Parathyroid adenoma (tissue), 2 donors: Measurements from ENCODE around the gene ECD.

ENCODE experiments used
- H2AFZ ChIP-seq: fragments of 300-600 bp; sonication (generic); one replicate; pipeline ENCODE4 v1.7.0; 2017; ENCODE audit warnings: antibody characterized with exemption, mild to moderate bottlenecking
- H3K27ac ChIP-seq: fragments of 300-600 bp; sonication (generic); one replicate; pipeline ENCODE4 v1.7.0; 2017
- H3K27me3 ChIP-seq: fragments of 300-600 bp; sonication (generic); one replicate; pipeline ENCODE4 v1.7.0; 2017; ENCODE audit warnings: low read length; ENCODE audit not compliant: control insufficient read depth, insufficient read depth
- H3K36me3 ChIP-seq: fragments of 300-600 bp; sonication (generic); one replicate; pipeline ENCODE4 v1.7.0; 2017; ENCODE audit warnings: low read length; ENCODE audit not compliant: control insufficient read depth, insufficient read depth
- H3K4me1 ChIP-seq: fragments of 300-600 bp; sonication (generic); one replicate; pipeline ENCODE4 v1.7.0; 2017; ENCODE audit warnings: control low read depth
- H3K4me2 ChIP-seq: fragments of 300-600 bp; sonication (generic); one replicate; pipeline ENCODE4 v1.7.0; 2017; ENCODE audit warnings: low read length
- H3K4me3 ChIP-seq: fragments of 300-600 bp; sonication (generic); one replicate; pipeline ENCODE4 v1.7.0; 2017; ENCODE audit warnings: low read depth, low read length
- H3K79me2 ChIP-seq: fragments of 300-600 bp; sonication (generic); one replicate; pipeline ENCODE4 v1.7.0; 2017; ENCODE audit warnings: control low read depth
- H3K9ac ChIP-seq: fragments of 300-600 bp; sonication (generic); one replicate; pipeline ENCODE4 v1.7.0; 2017; ENCODE audit warnings: mild to moderate bottlenecking
- H3K9me3 ChIP-seq: fragments of 300-600 bp; sonication (generic); one replicate; pipeline ENCODE4 v1.7.0; 2017; ENCODE audit warnings: low read length; ENCODE audit not compliant: control insufficient read depth
- TF ChIP-seq, protein P1 (sequence below): fragments of 300-600 bp; sonication (generic); IDR thresholded peaks from one replicate; pipeline ENCODE4 v1.7.0; 2017; ENCODE audit warnings: antibody characterized with exemption, mild to moderate bottlenecking
- donor health status: primary hyperparathyroidism.

ECD gene

GRCh38 chr10:73136627-73137026, 31.2 kb downstream of the ECD start:
- H3K4me1 ChIP-seq, result no peaks in the 10 kb centered on the region
- H3K36me3 ChIP-seq, result no peaks in the 10 kb centered on the region
- H3K27me3 ChIP-seq, result no peaks in the 10 kb centered on the region
- no peak overlapping the region for H3K9ac ChIP-seq
- H3K4me3 ChIP-seq, result no peak overlapping the region
- H3K79me2 ChIP-seq, result no peaks in the 10 kb centered on the region
- TF ChIP-seq, protein P1, sequence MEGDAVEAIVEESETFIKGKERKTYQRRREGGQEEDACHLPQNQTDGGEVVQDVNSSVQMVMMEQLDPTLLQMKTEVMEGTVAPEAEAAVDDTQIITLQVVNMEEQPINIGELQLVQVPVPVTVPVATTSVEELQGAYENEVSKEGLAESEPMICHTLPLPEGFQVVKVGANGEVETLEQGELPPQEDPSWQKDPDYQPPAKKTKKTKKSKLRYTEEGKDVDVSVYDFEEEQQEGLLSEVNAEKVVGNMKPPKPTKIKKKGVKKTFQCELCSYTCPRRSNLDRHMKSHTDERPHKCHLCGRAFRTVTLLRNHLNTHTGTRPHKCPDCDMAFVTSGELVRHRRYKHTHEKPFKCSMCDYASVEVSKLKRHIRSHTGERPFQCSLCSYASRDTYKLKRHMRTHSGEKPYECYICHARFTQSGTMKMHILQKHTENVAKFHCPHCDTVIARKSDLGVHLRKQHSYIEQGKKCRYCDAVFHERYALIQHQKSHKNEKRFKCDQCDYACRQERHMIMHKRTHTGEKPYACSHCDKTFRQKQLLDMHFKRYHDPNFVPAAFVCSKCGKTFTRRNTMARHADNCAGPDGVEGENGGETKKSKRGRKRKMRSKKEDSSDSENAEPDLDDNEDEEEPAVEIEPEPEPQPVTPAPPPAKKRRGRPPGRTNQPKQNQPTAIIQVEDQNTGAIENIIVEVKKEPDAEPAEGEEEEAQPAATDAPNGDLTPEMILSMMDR, result no peak
- no peak overlapping the region for H3K4me2 ChIP-seq
- no peak overlapping the region for H2AFZ ChIP-seq
- no peaks in the 10 kb centered on the region for H3K9me3 ChIP-seq
- H3K27ac ChIP-seq, result no peak overlapping the region

DNA sequence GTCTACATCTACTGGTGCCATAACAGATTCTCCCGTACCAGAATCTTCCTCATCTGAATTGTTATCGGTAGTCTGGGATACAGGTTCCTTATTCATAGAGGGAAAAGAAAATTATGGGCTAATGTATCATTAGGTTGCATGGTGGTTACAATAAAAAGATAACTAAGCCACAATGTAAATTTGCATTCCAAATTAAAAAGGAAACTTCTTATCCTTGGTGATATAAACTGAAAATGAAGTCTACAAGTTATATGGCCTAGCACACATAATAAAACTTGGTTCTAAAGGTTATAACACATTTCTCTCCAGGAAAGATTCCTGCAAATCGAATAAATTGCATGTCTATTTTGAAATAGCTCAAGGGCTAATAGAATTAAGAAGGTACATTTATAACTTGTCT, 33.1 kb downstream of the ECD start:
- Histone ChIP-seq H3K9ac (no peak overlapping the region), H2AFZ (no peak overlapping the region), H3K4me2 (no peak overlapping the region), H3K27ac (no peak overlapping the region), H3K36me3 (no peaks in the 10 kb centered on the region), H3K79me2 (no peaks in the 10 kb centered on the region), H3K4me1 (no peaks in the 10 kb centered on the region), H3K4me3 (no peak overlapping the region), H3K27me3 (no peaks in the 10 kb centered on the region), H3K9me3 (no peaks in the 10 kb centered on the region)
- TF ChIP-seq, protein P1, result no peak

- Histone ChIP-seq H3K4me1 (no peaks in the 10 kb centered on the region), H3K4me3 (no peak overlapping the region), H3K9ac (no peak overlapping the region), H3K79me2 (no peaks in the 10 kb centered on the region), H3K27me3 (no peaks in the 10 kb centered on the region), H3K36me3 (no peaks in the 10 kb centered on the region), H2AFZ (no peak overlapping the region), H3K9me3 (no peaks in the 10 kb centered on the region), H3K4me2 (no peak overlapping the region), H3K27ac (no peak overlapping the region)
- TF ChIP-seq, protein P1, result no peak
Measured at GRCh38 chr10:73131913-73132686, 35.7 kb downstream of the ECD start.

GRCh38 chr10:73131301-73131700, 36.5 kb downstream of the ECD start:
- Histone ChIP-seq H3K9ac (no peak overlapping the region), H3K36me3 (no peaks in the 10 kb centered on the region), H3K27ac (no peak overlapping the region), H3K27me3 (no peaks in the 10 kb centered on the region), H3K9me3 (no peaks in the 10 kb centered on the region), H3K4me3 (no peak overlapping the region), H2AFZ (no peak overlapping the region), H3K4me1 (no peaks in the 10 kb centered on the region), H3K79me2 (no peaks in the 10 kb centered on the region), H3K4me2 (no peak overlapping the region)
- TF ChIP-seq, protein P1, result no peak

DNA sequence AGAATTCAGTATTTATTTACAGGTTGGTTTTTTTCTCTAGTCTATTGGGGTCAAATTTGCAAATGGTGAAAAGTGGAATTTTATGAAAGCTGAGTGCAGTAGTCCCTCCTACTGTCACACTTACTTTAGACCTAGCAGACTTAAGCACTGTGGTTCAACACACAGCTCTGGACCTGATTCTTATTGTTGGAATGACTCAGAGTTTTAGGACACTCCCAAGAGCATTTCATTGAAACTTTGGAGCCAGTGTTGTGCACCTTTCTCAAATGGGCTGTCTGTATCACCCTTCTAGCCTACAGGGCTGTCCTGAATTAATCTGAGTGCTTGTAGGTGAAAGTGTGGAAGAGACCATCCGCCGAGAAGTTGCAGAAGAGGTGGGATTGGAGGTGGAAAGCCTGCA, 41.5 kb downstream of the ECD start:
- no peaks in the 10 kb centered on the region for H3K36me3 ChIP-seq
- no peak overlapping the region for H3K4me2 ChIP-seq
- TF ChIP-seq, protein P1, result no peak
- no peaks in the 10 kb centered on the region for H3K4me1 ChIP-seq
- H3K4me3 ChIP-seq, result no peak overlapping the region
- no peaks in the 10 kb centered on the region for H3K79me2 ChIP-seq
- no peak overlapping the region for H3K9ac ChIP-seq
- no peaks in the 10 kb centered on the region for H3K9me3 ChIP-seq
- no peak overlapping the region for H2AFZ ChIP-seq
- no peak overlapping the region for H3K27ac ChIP-seq
- no peaks in the 10 kb centered on the region for H3K27me3 ChIP-seq
